ENCODE data around the gene SLC39A3. TPM values are rescaled to one million over a fixed set of nuclear protein-coding genes. Genes with fewer than 3 reads are reported as not detected.

The SLC39A3 gene
- total RNA-seq, 4 donors from 2014 or later: 21.7 to 52.2 (median 31.4) TPM

- Histone ChIP-seq H3K9me3 (no peaks in the 10 kb centered on the region), H3K27ac (no peak overlapping the region), H3K4me1 (no peaks in the 10 kb centered on the region), H3K36me3 (no peaks in the 10 kb centered on the region), H3K27me3 (no peaks in the 10 kb centered on the region), H3K4me3 (replicated peaks in 1 of 3) (no peak overlapping the region)
- 59 to 70% methylated on average over 5 of the region's 5 CpGs for WGBS, 2 donors
- no peak for DNase-seq
- intact Hi-C loops (cut with DNase I): no loop called here
- TF ChIP-seq POLR2A (IDR thresholded peaks at IDR 0.05): no peak
- TF ChIP-seq, protein P1, sequence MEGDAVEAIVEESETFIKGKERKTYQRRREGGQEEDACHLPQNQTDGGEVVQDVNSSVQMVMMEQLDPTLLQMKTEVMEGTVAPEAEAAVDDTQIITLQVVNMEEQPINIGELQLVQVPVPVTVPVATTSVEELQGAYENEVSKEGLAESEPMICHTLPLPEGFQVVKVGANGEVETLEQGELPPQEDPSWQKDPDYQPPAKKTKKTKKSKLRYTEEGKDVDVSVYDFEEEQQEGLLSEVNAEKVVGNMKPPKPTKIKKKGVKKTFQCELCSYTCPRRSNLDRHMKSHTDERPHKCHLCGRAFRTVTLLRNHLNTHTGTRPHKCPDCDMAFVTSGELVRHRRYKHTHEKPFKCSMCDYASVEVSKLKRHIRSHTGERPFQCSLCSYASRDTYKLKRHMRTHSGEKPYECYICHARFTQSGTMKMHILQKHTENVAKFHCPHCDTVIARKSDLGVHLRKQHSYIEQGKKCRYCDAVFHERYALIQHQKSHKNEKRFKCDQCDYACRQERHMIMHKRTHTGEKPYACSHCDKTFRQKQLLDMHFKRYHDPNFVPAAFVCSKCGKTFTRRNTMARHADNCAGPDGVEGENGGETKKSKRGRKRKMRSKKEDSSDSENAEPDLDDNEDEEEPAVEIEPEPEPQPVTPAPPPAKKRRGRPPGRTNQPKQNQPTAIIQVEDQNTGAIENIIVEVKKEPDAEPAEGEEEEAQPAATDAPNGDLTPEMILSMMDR (IDR thresholded peaks at IDR 0.05): no peak
Observed at GRCh38 chr19:2694196-2694595, 45.6 kb downstream of the SLC39A3 start.

DNA sequence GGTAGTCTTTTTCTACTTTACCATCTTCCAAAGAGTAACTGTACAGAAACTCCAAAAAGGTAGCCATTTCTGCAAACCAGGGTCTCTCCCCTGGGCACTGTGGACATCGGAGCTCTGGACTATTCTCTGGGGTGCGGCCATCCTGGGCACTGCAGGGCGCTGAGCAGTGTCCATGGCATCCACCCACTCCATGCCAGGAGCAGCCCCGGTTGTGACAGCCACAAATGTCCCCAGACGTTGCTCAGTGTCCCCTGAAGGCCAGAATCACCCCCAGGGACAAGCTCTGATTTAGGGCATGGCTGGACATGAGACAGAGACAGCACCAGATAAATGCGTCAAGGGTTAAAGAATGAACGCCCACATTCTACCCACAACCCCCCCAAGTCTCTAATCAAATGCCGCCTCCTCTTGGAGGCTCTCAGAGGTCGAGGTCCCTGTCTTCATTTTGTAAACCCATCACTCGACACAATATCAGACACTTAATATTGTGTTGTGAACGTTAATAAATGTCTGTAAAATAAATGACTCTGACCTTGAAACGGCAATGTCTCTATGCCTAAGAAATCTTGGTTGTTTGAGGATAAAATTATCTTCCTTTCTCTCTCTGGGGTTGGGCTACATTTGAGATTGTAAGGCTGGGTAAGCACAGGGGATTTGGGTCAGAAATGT is 46.2 kb downstream of the SLC39A3 start:
- Histone ChIP-seq H3K4me3 (replicated peaks in 1 of 3) (no peak overlapping the region), H3K27me3 (no peaks in the 10 kb centered on the region), H3K27ac (no peak overlapping the region), H3K36me3 (no peaks in the 10 kb centered on the region), H3K9me3 (no peaks in the 10 kb centered on the region), H3K4me1 (no peaks in the 10 kb centered on the region)
- no peak for DNase-seq
- WGBS, 2 donors: 65% methylated on average over 12 of the region's 12 CpGs
- TF ChIP-seq, protein P1 (IDR thresholded peaks at IDR 0.05): no peak
- intact Hi-C loops (cut with DNase I): no loop called here

GRCh38 chr19:2691951-2692350 is 47.9 kb downstream of the SLC39A3 start:
- no peak for DNase-seq
- TF ChIP-seq, protein P1 (IDR thresholded peaks at IDR 0.05): no peak
- no peak for TF ChIP-seq POLR2A (IDR thresholded peaks at IDR 0.05)
- no peak overlapping the region for H3K27ac ChIP-seq
- intact Hi-C loops (cut with DNase I): no loop called here
- H3K27me3 ChIP-seq: no peaks in the 10 kb centered on the region
- H3K4me1 ChIP-seq: no peaks in the 10 kb centered on the region
- H3K9me3 ChIP-seq: no peaks in the 10 kb centered on the region
- H3K36me3 ChIP-seq: no peaks in the 10 kb centered on the region
- WGBS, 2 donors: 88 to 97% methylated on average over 7 to 9 of the region's 9 CpGs
- no peak overlapping the region for H3K4me3 ChIP-seq (replicated peaks in 1 of 3)

- no peak overlapping the region for H3K4me3 ChIP-seq (replicated peaks in 1 of 3)
- H3K9me3 ChIP-seq: no peaks in the 10 kb centered on the region
- H3K4me1 ChIP-seq: no peaks in the 10 kb centered on the region
- no peak for DNase-seq
- H3K27ac ChIP-seq: no peak overlapping the region
- intact Hi-C loops (cut with DNase I): no loop called here
- no peaks in the 10 kb centered on the region for H3K27me3 ChIP-seq
- TF ChIP-seq, protein P1 (IDR thresholded peaks at IDR 0.05): no peak
- no peak for TF ChIP-seq POLR2A (IDR thresholded peaks at IDR 0.05)
- no peaks in the 10 kb centered on the region for H3K36me3 ChIP-seq
- WGBS, 2 donors: 94 to 95% methylated on average over 11 of the region's 11 CpGs
Observed at GRCh38 chr19:2690856-2691255, 49.0 kb downstream of the SLC39A3 start.

DNA sequence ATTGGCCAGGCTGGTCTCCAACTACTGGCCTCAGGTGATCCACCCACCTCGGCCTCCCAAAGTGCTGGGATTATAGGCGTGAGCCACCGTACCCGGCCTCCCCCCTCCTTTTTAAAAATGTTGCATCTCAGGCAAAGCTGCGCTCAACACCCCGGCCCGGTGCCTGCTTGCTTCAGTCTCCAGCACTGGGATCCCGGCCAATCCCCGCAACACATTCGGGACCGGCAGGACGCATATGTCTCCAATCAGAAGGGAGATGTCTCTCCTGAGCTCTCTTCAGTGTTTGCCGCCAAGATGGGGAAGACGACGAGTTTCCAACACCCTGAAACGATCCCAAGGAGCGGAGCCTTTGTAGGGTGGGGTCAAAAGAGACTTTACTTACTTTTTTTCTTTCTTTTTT is 53.5 kb downstream of the SLC39A3 start:
- no peak overlapping the region for H3K4me3 ChIP-seq (replicated peaks in 1 of 3)
- no peak overlapping the region for H3K27ac ChIP-seq
- no peaks in the 10 kb centered on the region for H3K9me3 ChIP-seq
- no peaks in the 10 kb centered on the region for H3K27me3 ChIP-seq
- no peaks in the 10 kb centered on the region for H3K36me3 ChIP-seq
- no peak for TF ChIP-seq POLR2A (IDR thresholded peaks at IDR 0.05)
- TF ChIP-seq, protein P1 (IDR thresholded peaks at IDR 0.05): no peak
- no peak for DNase-seq
- no peaks in the 10 kb centered on the region for H3K4me1 ChIP-seq
- intact Hi-C loops (cut with DNase I): no loop called here
- 82% methylated on average over 17 of the region's 17 CpGs for whole genome bisulfite sequencing, 2 donors

All from thyroid gland (tissue), 4 donors.